ENCODE measurements around the gene CNTNAP2.
"Not testable (repeated sequence)": the region's sequence is repeated elsewhere in the genome, so short reads cannot be mapped to it uniquely, and the experiment has no call there.

Gene CNTNAP2

GRCh38 chr7:148408307-148408706 is 2291.7 kb downstream of the CNTNAP2 start:
- no peak for TF ChIP-seq Cebpa-rat (IDR thresholded peaks at IDR 0.05)
- no peaks in the 10 kb centered on the region for H3K36me3 ChIP-seq
- H3K4me2 ChIP-seq: no peak overlapping the region
- H3K27ac ChIP-seq: no peak overlapping the region
- peaks cover 0 to under 1% (median 0%) of the 10 kb centered on the region in 10 experiments; a peak in 1 of 20 replicates for H3K4me1 ChIP-seq
- no peaks in the 10 kb centered on the region for H3K9me3 ChIP-seq (replicated peaks in 1 of 11)
- H3K9ac ChIP-seq: no peak overlapping the region
- H4K20me1 ChIP-seq: no peaks in the 10 kb centered on the region
- no peak overlapping the region for H3K4me3 ChIP-seq
- H3K27me3 ChIP-seq: no peaks in the 10 kb centered on the region

GRCh38 chr7:148410905-148411304 is 2294.3 kb downstream of the CNTNAP2 start:
- H3K9me3 ChIP-seq (replicated peaks in 1 of 11): 0 out of 22 replicates have a peak, but pooled peaks cover 0 to 3% (median 0%) of the 10 kb centered on the region in 11 experiments
- H3K4me1 ChIP-seq: no peaks in the 10 kb centered on the region
- H3K4me2 ChIP-seq: no peak overlapping the region
- TF ChIP-seq Cebpa-rat (IDR thresholded peaks at IDR 0.05): no peak
- no peaks in the 10 kb centered on the region for H3K27me3 ChIP-seq
- no peak overlapping the region for H3K27ac ChIP-seq
- no peak overlapping the region for H3K4me3 ChIP-seq
- no peaks in the 10 kb centered on the region for H4K20me1 ChIP-seq
- no peaks in the 10 kb centered on the region for H3K36me3 ChIP-seq
- no peak overlapping the region for H3K9ac ChIP-seq

- Histone ChIP-seq H3K4me2 (no peak overlapping the region), H3K4me1 (no peaks in the 10 kb centered on the region), H4K20me1 (no peaks in the 10 kb centered on the region), H3K27me3 (no peaks in the 10 kb centered on the region), H3K4me3 (no peak overlapping the region), H3K27ac (no peak overlapping the region), H3K36me3 (no peaks in the 10 kb centered on the region), H3K9me3 (replicated peaks in 1 of 11) (0 out of 22 replicates have a peak, but pooled peaks cover 0 to 3% (median 0%) of the 10 kb centered on the region in 11 experiments), H3K9ac (no peak overlapping the region)
- no peak for TF ChIP-seq Cebpa-rat (IDR thresholded peaks at IDR 0.05)
Measured at GRCh38 chr7:148412691-148413090, 2296.1 kb downstream of the CNTNAP2 start.

- no peaks in the 10 kb centered on the region for H3K27me3 ChIP-seq
- H3K4me2 ChIP-seq: no peak overlapping the region
- peaks cover 0 to 21% (median 9%) of the 10 kb centered on the region in 11 experiments; a peak in 11 of 22 replicates for H3K9me3 ChIP-seq (replicated peaks in 1 of 11)
- H3K9ac ChIP-seq: no peak overlapping the region
- H3K27ac ChIP-seq: no peak overlapping the region
- H3K4me1 ChIP-seq: no peaks in the 10 kb centered on the region; a peak in 1 of 20 replicates
- no peak overlapping the region for H3K4me3 ChIP-seq
- no peak for TF ChIP-seq Cebpa-rat (IDR thresholded peaks at IDR 0.05)
- no peaks in the 10 kb centered on the region for H4K20me1 ChIP-seq
- no peaks in the 10 kb centered on the region for H3K36me3 ChIP-seq
Measured at GRCh38 chr7:148419856-148420832, 2303.5 kb downstream of the CNTNAP2 start.

- no peak for TF ChIP-seq Cebpa-rat (IDR thresholded peaks at IDR 0.05)
- no peak overlapping the region for H3K4me3 ChIP-seq
- H3K9me3 ChIP-seq (replicated peaks in 1 of 11): peaks cover 0 to 30% (median 9%) of the 10 kb centered on the region in 11 experiments; a peak in 11 of 22 replicates
- no peak overlapping the region for H3K27ac ChIP-seq
- no peaks in the 10 kb centered on the region for H4K20me1 ChIP-seq
- H3K9ac ChIP-seq: no peak overlapping the region
- H3K4me1 ChIP-seq: no peaks in the 10 kb centered on the region; a peak in 1 of 20 replicates
- no peaks in the 10 kb centered on the region for H3K27me3 ChIP-seq
- no peak overlapping the region for H3K4me2 ChIP-seq
- H3K36me3 ChIP-seq: no peaks in the 10 kb centered on the region
Measured at GRCh38 chr7:148422030-148422429, 2305.4 kb downstream of the CNTNAP2 start.

GRCh38 chr7:148426393-148426792 is 2309.8 kb downstream of the CNTNAP2 start:
- peaks cover 0 to 20% (median 9%) of the 10 kb centered on the region in 11 experiments; a peak in 11 of 22 replicates for H3K9me3 ChIP-seq (replicated peaks in 1 of 11)
- not testable (repeated sequence) for H4K20me1 ChIP-seq, H3K4me2 ChIP-seq, H3K27me3 ChIP-seq, H3K4me3 ChIP-seq, H3K4me1 ChIP-seq, H3K9ac ChIP-seq, H3K36me3 ChIP-seq, H3K27ac ChIP-seq

- not testable (repeated sequence) for H3K9ac ChIP-seq; H3K9me3 ChIP-seq (replicated peaks in 1 of 11); H3K27me3 ChIP-seq; H3K4me3 ChIP-seq; H3K27ac ChIP-seq; H3K4me2 ChIP-seq; H3K4me1 ChIP-seq; H4K20me1 ChIP-seq; H3K36me3 ChIP-seq
Measured at GRCh38 chr7:148430690-148431089, 2314.1 kb downstream of the CNTNAP2 start.

- TF ChIP-seq Cebpa-rat (IDR thresholded peaks at IDR 0.05): no peak
- Histone ChIP-seq H3K4me3 (no peak overlapping the region), H3K27me3 (no peaks in the 10 kb centered on the region), H3K9ac (no peak overlapping the region), H3K4me2 (no peak overlapping the region), H3K9me3 (replicated peaks in 1 of 11) (peaks cover 0 to 10% (median 4%) of the 10 kb centered on the region in 11 experiments; a peak in 4 of 22 replicates), H3K36me3 (no peaks in the 10 kb centered on the region), H3K4me1 (peaks cover 0 to 9% (median 0%) of the 10 kb centered on the region in 10 experiments; a peak in 1 of 20 replicates), H4K20me1 (no peaks in the 10 kb centered on the region), H3K27ac (no peak overlapping the region)
Measured at GRCh38 chr7:148433521-148434180, 2317.1 kb downstream of the CNTNAP2 start.

GRCh38 chr7:148434181-148434757 is 2317.7 kb downstream of the CNTNAP2 start:
- no peak overlapping the region for H3K27ac ChIP-seq
- H3K9me3 ChIP-seq (replicated peaks in 1 of 11): peaks cover 0 to 10% (median 4%) of the 10 kb centered on the region in 11 experiments; a peak in 4 of 22 replicates
- H3K4me1 ChIP-seq: peaks cover 0 to 9% (median 0%) of the 10 kb centered on the region in 10 experiments; a peak in 1 of 20 replicates
- H3K36me3 ChIP-seq: no peaks in the 10 kb centered on the region
- TF ChIP-seq Cebpa-rat (IDR thresholded peaks at IDR 0.05): no peak
- no peaks in the 10 kb centered on the region for H4K20me1 ChIP-seq
- no peaks in the 10 kb centered on the region for H3K27me3 ChIP-seq
- no peak overlapping the region for H3K9ac ChIP-seq
- no peak overlapping the region for H3K4me2 ChIP-seq
- H3K4me3 ChIP-seq: no peak overlapping the region

All from BLaER1 treated with 17β-estradiol and CSF1 and Interleukin-3, amounts not matched to agents 10 nM and 100 nM (cell line).